Measurements from ENCODE around the gene CD22. TPM values are rescaled to one million over a fixed set of nuclear protein-coding genes. Genes with fewer than 3 reads are reported as not detected.

CD22 gene
- total and polyA plus RNA-seq, 2 donors (not counting 3 experiments of a cell fraction or from before 2014, with no cell fraction given), result not detected

GRCh38 chr19:35380450-35381124, 51.6 kb downstream of the CD22 start:
- Histone ChIP-seq H3K4me1 (ENCODE audit: control insufficient read depth, extremely low read depth, insufficient read depth, low read length) (no peaks in the 10 kb centered on the region), H3K79me2 (ENCODE audit: control insufficient read depth, insufficient read depth, low read length) (no peaks in the 10 kb centered on the region), H3K4me2 (ENCODE audit: insufficient read depth, low read length) (no peak overlapping the region), H3K9me3 (replicated peaks; ENCODE audit: control insufficient read depth, insufficient read depth, low read length) (no peaks in the 10 kb centered on the region), H2AFZ (ENCODE audit: low read depth, low read length) (no peak overlapping the region), H3K9me1 (replicated peaks; ENCODE audit: control insufficient read depth, extremely low read depth, insufficient read depth, low read length) (no peaks in the 10 kb centered on the region), H3K27me3 (ENCODE audit: control insufficient read depth in 2 of 2, insufficient read depth in 2 of 2, low read length in 2 of 2) (no peaks in the 10 kb centered on the region), H3K9ac (replicated peaks; ENCODE audit: extremely low read depth, insufficient read depth, low read length) (no peak overlapping the region), H3K36me3 (ENCODE audit: control insufficient read depth in 2 of 2, extremely low read depth in 1 of 2, insufficient read depth in 2 of 2, low read length in 2 of 2) (no peaks in the 10 kb centered on the region), H3K27ac (ENCODE audit: insufficient read depth, low read depth, low read length) (no peak overlapping the region), H3K4me3 (replicated peaks in 1 of 3; ENCODE audit: insufficient read depth in 1 of 3, low read depth in 1 of 3, low read length in 3 of 3) (no peak overlapping the region), H4K20me1 (replicated peaks; ENCODE audit: control insufficient read depth, extremely low read depth, insufficient read depth, low read length) (no peaks in the 10 kb centered on the region)
- intact Hi-C loops (cut with micrococcal nuclease), result no loop called here
- CTCF ChIA-PET, result no interaction called here
- FAIRE-seq (no peak), DNase-seq (ENCODE audit: low read depth, low spot score) (no peak)
- POLR2A ChIA-PET, result no interaction called here
- no peak for TF ChIP-seq MYC (IDR thresholded peaks at IDR 0.05; ENCODE audit: low read depth, low read length)
- no peak for TF ChIP-seq EZH2 (IDR thresholded peaks at IDR 0.05; ENCODE audit: borderline replicate concordance, low read depth, low read length, severe bottlenecking)
- TF ChIP-seq POLR2A (IDR thresholded peaks at IDR 0.05; ENCODE audit: low read depth, low read length), result no peak
- no peak for TF ChIP-seq POLR2AphosphoS5 (IDR thresholded peaks at IDR 0.05; ENCODE audit: insufficient read depth, low read depth, low read length)
- TF ChIP-seq FOS (IDR thresholded peaks at IDR 0.05; ENCODE audit: borderline replicate concordance, insufficient read depth, low read length), result no peak
- dilution Hi-C loops (cut with MboI; ENCODE audit: extremely low pct_ligation_motif_present, low sequenced_read_pairs), result no loop called here
- BruUV-seq (replicated peaks), result no TSS peak

- DNase-seq (ENCODE audit: low read depth, low spot score) (no peak), FAIRE-seq (no peak)
- no TSS peak for BruUV-seq (replicated peaks)
- intact Hi-C loops (cut with micrococcal nuclease), result no loop called here
- H3K79me2 ChIP-seq (ENCODE audit: control insufficient read depth, insufficient read depth, low read length), result no peaks in the 10 kb centered on the region
- dilution Hi-C loops (cut with MboI; ENCODE audit: extremely low pct_ligation_motif_present, low sequenced_read_pairs), result no loop called here
- H3K4me1 ChIP-seq (ENCODE audit: control insufficient read depth, extremely low read depth, insufficient read depth, low read length), result no peaks in the 10 kb centered on the region
- no peaks in the 10 kb centered on the region for H3K36me3 ChIP-seq (ENCODE audit: control insufficient read depth in 2 of 2, extremely low read depth in 1 of 2, insufficient read depth in 2 of 2, low read length in 2 of 2)
- H3K9me1 ChIP-seq (replicated peaks; ENCODE audit: control insufficient read depth, extremely low read depth, insufficient read depth, low read length), result no peaks in the 10 kb centered on the region
- H3K27me3 ChIP-seq (ENCODE audit: control insufficient read depth in 2 of 2, insufficient read depth in 2 of 2, low read length in 2 of 2), result no peaks in the 10 kb centered on the region
- H3K4me3 ChIP-seq (replicated peaks in 1 of 3; ENCODE audit: insufficient read depth in 1 of 3, low read depth in 1 of 3, low read length in 3 of 3), result no peak overlapping the region
- H3K9me3 ChIP-seq (replicated peaks; ENCODE audit: control insufficient read depth, insufficient read depth, low read length), result no peaks in the 10 kb centered on the region
- H4K20me1 ChIP-seq (replicated peaks; ENCODE audit: control insufficient read depth, extremely low read depth, insufficient read depth, low read length), result no peaks in the 10 kb centered on the region
- TF ChIP-seq POLR2A (IDR thresholded peaks at IDR 0.05; ENCODE audit: low read depth, low read length) (no peak), FOS (IDR thresholded peaks at IDR 0.05; ENCODE audit: borderline replicate concordance, insufficient read depth, low read length) (no peak), EZH2 (IDR thresholded peaks at IDR 0.05; ENCODE audit: borderline replicate concordance, low read depth, low read length, severe bottlenecking) (no peak), MYC (IDR thresholded peaks at IDR 0.05; ENCODE audit: low read depth, low read length) (no peak), POLR2AphosphoS5 (IDR thresholded peaks at IDR 0.05; ENCODE audit: insufficient read depth, low read depth, low read length) (no peak), MAX (IDR thresholded peaks at IDR 0.05; ENCODE audit: insufficient read depth, insufficient read length) (no peak), JUN (IDR thresholded peaks at IDR 0.05; ENCODE audit: borderline replicate concordance, insufficient read depth, insufficient read length, low read depth) (no peak), GATA2 (IDR thresholded peaks at IDR 0.05; ENCODE audit: insufficient read depth, insufficient read length, low read depth, low read length) (no peak), CTCF (IDR thresholded peaks at IDR 0.05; ENCODE audit: extremely low read depth in 1 of 2, insufficient read depth in 1 of 2, low read depth in 1 of 2, low read length in 2 of 2) (no peak)
- H3K27ac ChIP-seq (ENCODE audit: insufficient read depth, low read depth, low read length), result no peak overlapping the region
- CTCF ChIA-PET, result no interaction called here
- POLR2A ChIA-PET, result no interaction called here
- no peak overlapping the region for H2AFZ ChIP-seq (ENCODE audit: low read depth, low read length)
- no peak overlapping the region for H3K4me2 ChIP-seq (ENCODE audit: insufficient read depth, low read length)
- H3K9ac ChIP-seq (replicated peaks; ENCODE audit: extremely low read depth, insufficient read depth, low read length), result no peak overlapping the region
These were observed 52.3 kb downstream of the CD22 start for GRCh38 chr19:35381318-35381717.
